Measurements from ENCODE around the gene GOSR1.
"Not testable (repeated sequence)": the region's sequence is repeated elsewhere in the genome, so short reads cannot be mapped to it uniquely, and the experiment has no call there.

The GOSR1 gene

GRCh38 chr17:30520436-30520835 lies 43.2 kb downstream of the GOSR1 start:
- TF ChIP-seq CTCF (IDR thresholded peaks at IDR 0.05; ENCODE audit: insufficient read depth, low read length, poor library complexity, severe bottlenecking) = no peak
- H3K36me3 ChIP-seq (ENCODE audit: low read length) = peaks cover 17% of the 10 kb centered on the region; the same call in 1 of the 2 replicates

GRCh38 chr17:30520882-30521281 lies 43.7 kb downstream of the GOSR1 start:
- Histone ChIP-seq H3K9ac (ENCODE audit: low read length) (no peak overlapping the region), H3K9me2 (replicated peaks; ENCODE audit: insufficient read depth, low read length) (no peaks in the 10 kb centered on the region), H3K36me3 (ENCODE audit: low read length) (peaks cover 17% of the 10 kb centered on the region; the same call in 1 of the 2 replicates), H3K27ac (ENCODE audit: low read depth, low read length) (no peak overlapping the region), H4K20me1 (ENCODE audit: low read depth, low read length) (no peaks in the 10 kb centered on the region; the same call in 1 of the 2 replicates), H3F3A (ENCODE audit: insufficient read depth) (no peaks in the 10 kb centered on the region), H2AFZ (ENCODE audit: low read depth, low read length, severe bottlenecking) (no peak overlapping the region), H3K4me2 (ENCODE audit: low read depth, low read length, poor library complexity, severe bottlenecking) (no peak overlapping the region), H3K27me3 (ENCODE audit: low read length) (no peaks in the 10 kb centered on the region), H3K4me3 (ENCODE audit: insufficient read depth, low read length, poor library complexity, severe bottlenecking) (no peak overlapping the region), H3K79me2 (ENCODE audit: insufficient read depth, low read length) (no peaks in the 10 kb centered on the region), H3K9me3 (ENCODE audit: insufficient read depth, low read length) (no peaks in the 10 kb centered on the region)
- no peak for TF ChIP-seq CTCF (IDR thresholded peaks at IDR 0.05; ENCODE audit: insufficient read depth, low read length, poor library complexity, severe bottlenecking)
- no peak for TF ChIP-seq EZH2phosphoT487 (conservative IDR thresholded peaks at IDR 0.05; ENCODE audit: low read length)

More at GRCh38 chr17:30520436-30520835, 43.2 kb downstream of the GOSR1 start:
- no peak overlapping the region for H2AFZ ChIP-seq (ENCODE audit: low read depth, low read length, severe bottlenecking)
- no peaks in the 10 kb centered on the region for H3K9me3 ChIP-seq (ENCODE audit: insufficient read depth, low read length)
- H3K4me2 ChIP-seq (ENCODE audit: low read depth, low read length, poor library complexity, severe bottlenecking) = no peak overlapping the region
- no peak overlapping the region for H3K9ac ChIP-seq (ENCODE audit: low read length)
- no peaks in the 10 kb centered on the region; the same call in 1 of the 2 replicates for H4K20me1 ChIP-seq (ENCODE audit: low read depth, low read length)
- no peaks in the 10 kb centered on the region for H3F3A ChIP-seq (ENCODE audit: insufficient read depth)
- no peaks in the 10 kb centered on the region for H3K9me2 ChIP-seq (replicated peaks; ENCODE audit: insufficient read depth, low read length)
- no peaks in the 10 kb centered on the region for H3K79me2 ChIP-seq (ENCODE audit: insufficient read depth, low read length)
- H3K27ac ChIP-seq (ENCODE audit: low read depth, low read length) = no peak overlapping the region
- H3K27me3 ChIP-seq (ENCODE audit: low read length) = no peaks in the 10 kb centered on the region
- no peak overlapping the region for H3K4me3 ChIP-seq (ENCODE audit: insufficient read depth, low read length, poor library complexity, severe bottlenecking)

DNA sequence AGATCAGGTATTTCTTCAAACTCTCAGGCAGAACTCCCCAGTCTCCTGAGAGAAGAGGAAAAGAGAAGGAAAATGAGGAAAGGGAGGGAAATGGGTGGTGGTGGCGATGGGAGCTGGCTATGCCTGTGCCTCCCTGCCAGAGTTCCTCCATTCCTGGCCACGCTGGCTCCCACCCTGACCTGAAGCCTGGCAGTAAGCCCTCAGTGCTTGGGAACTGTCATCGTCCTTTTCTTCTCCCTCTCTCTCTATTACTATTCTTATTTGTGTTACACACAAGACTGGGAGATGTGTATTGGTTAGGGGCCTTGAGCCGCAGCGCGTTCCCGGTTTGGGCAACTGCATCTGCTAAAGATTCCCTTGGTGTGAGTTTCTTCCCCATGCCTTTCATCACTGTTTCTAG lies 44.6 kb downstream of the GOSR1 start:
- H3K36me3 ChIP-seq (ENCODE audit: low read length) = peaks cover 17% of the 10 kb centered on the region; the same call in 1 of the 2 replicates
- no peaks in the 10 kb centered on the region for H3K79me2 ChIP-seq (ENCODE audit: insufficient read depth, low read length)
- no peaks in the 10 kb centered on the region for H3F3A ChIP-seq (ENCODE audit: insufficient read depth)
- no peaks in the 10 kb centered on the region for H3K27me3 ChIP-seq (ENCODE audit: low read length)
- H3K9ac ChIP-seq (ENCODE audit: low read length) = no peak overlapping the region
- H3K9me2 ChIP-seq (replicated peaks; ENCODE audit: insufficient read depth, low read length) = no peaks in the 10 kb centered on the region
- no peaks in the 10 kb centered on the region for H3K9me3 ChIP-seq (ENCODE audit: insufficient read depth, low read length)
- H3K4me2 ChIP-seq (ENCODE audit: low read depth, low read length, poor library complexity, severe bottlenecking) = no peak overlapping the region
- H4K20me1 ChIP-seq (ENCODE audit: low read depth, low read length) = no peaks in the 10 kb centered on the region; the same call in 1 of the 2 replicates
- no peak overlapping the region for H3K27ac ChIP-seq (ENCODE audit: low read depth, low read length)
- no peak overlapping the region for H3K4me3 ChIP-seq (ENCODE audit: insufficient read depth, low read length, poor library complexity, severe bottlenecking)
- H2AFZ ChIP-seq (ENCODE audit: low read depth, low read length, severe bottlenecking) = no peak overlapping the region
- TF ChIP-seq CTCF (IDR thresholded peaks at IDR 0.05; ENCODE audit: insufficient read depth, low read length, poor library complexity, severe bottlenecking) (no peak), EZH2phosphoT487 (conservative IDR thresholded peaks at IDR 0.05; ENCODE audit: low read length) (no peak)

DNA sequence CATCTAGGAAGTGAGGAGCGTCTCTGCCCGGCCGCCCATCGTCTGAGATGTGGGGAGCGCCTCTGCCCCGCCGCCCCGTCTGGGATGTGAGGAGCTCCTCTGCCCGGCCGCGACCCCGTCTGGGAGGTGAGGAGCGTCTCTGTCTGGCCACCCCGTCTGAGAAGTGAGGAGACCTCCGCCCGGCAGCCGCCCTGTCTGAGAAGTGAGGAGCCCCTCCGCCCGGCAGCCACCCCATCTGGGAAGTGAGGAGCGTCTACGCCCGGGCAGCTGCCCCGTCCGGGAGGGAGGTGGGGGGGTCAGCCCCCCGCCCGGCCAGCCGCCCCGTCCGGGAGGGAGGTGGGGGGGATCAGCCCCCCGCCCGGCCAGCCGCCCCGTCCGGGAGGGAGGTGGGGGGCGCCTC lies 46.0 kb downstream of the GOSR1 start:
- H3K79me2 ChIP-seq (ENCODE audit: insufficient read depth, low read length); H3K27ac ChIP-seq (ENCODE audit: low read depth, low read length); H3F3A ChIP-seq (ENCODE audit: insufficient read depth); H3K27me3 ChIP-seq (ENCODE audit: low read length); H3K9ac ChIP-seq (ENCODE audit: low read length); H3K9me2 ChIP-seq (replicated peaks; ENCODE audit: insufficient read depth, low read length); H3K4me2 ChIP-seq (ENCODE audit: low read depth, low read length, poor library complexity, severe bottlenecking); H3K9me3 ChIP-seq (ENCODE audit: insufficient read depth, low read length); H3K4me3 ChIP-seq (ENCODE audit: insufficient read depth, low read length, poor library complexity, severe bottlenecking); H2AFZ ChIP-seq (ENCODE audit: low read depth, low read length, severe bottlenecking); H4K20me1 ChIP-seq (ENCODE audit: low read depth, low read length): not testable (repeated sequence)
- peaks cover 17% of the 10 kb centered on the region; the same call in 1 of the 2 replicates for H3K36me3 ChIP-seq (ENCODE audit: low read length)
